ENCODE measurements around the gene FXYD1.
A peak's percentile ranks its signal among the peaks of the same experiment; 100 is the strongest.
"Not testable (repeated sequence)": the region's sequence is repeated elsewhere in the genome, so short reads cannot be mapped to it uniquely, and the experiment has no call there.

FXYD1 gene

GRCh38 chr19:35101949-35102348 lies 36.7 kb upstream of the FXYD1 start:
- not testable (repeated sequence) for DNase-seq; H3K4me1 Mint-ChIP-seq (ENCODE audit: low read depth in 2 of 2); H3K27me3 Mint-ChIP-seq; H3K9me3 Mint-ChIP-seq; H3K27ac Mint-ChIP-seq; H3K36me3 Mint-ChIP-seq (ENCODE audit: insufficient read depth); H3K4me3 Mint-ChIP-seq; ATAC-seq (replicated peaks)

GRCh38 chr19:35103614-35104013 lies 35.0 kb upstream of the FXYD1 start:
- H3K27ac Mint-ChIP-seq = peak overlapping the region; percentile 35 to 49
- ATAC-seq (replicated peaks); H3K9me3 Mint-ChIP-seq; DNase-seq; H3K4me3 Mint-ChIP-seq; H3K36me3 Mint-ChIP-seq (ENCODE audit: insufficient read depth); H3K4me1 Mint-ChIP-seq (ENCODE audit: low read depth in 2 of 2); H3K27me3 Mint-ChIP-seq: not testable (repeated sequence)

GRCh38 chr19:35104361-35104760 lies 34.3 kb upstream of the FXYD1 start:
- H3K27ac Mint-ChIP-seq = peak overlapping the region; percentile 35 to 49
- no peaks in the 10 kb centered on the region for H3K27me3 Mint-ChIP-seq
- peaks cover 0 to 2% of the 10 kb centered on the region in 2 donors for H3K4me1 Mint-ChIP-seq (ENCODE audit: low read depth in 2 of 2)
- ATAC-seq (replicated peaks) (no peak), DNase-seq (no peak)
- H3K4me3 Mint-ChIP-seq = no peak overlapping the region
- no peaks in the 10 kb centered on the region for H3K9me3 Mint-ChIP-seq
- H3K36me3 Mint-ChIP-seq (ENCODE audit: insufficient read depth) = no peaks in the 10 kb centered on the region

- no peak overlapping the region for H3K27ac Mint-ChIP-seq
- no peak for DNase-seq
- H3K36me3 Mint-ChIP-seq (ENCODE audit: insufficient read depth) = no peaks in the 10 kb centered on the region
- ATAC-seq (replicated peaks) = peak; percentile 8
- no peaks in the 10 kb centered on the region for H3K27me3 Mint-ChIP-seq
- peaks cover 0 to 2% of the 10 kb centered on the region in 2 donors for H3K4me1 Mint-ChIP-seq (ENCODE audit: low read depth in 2 of 2)
- H3K4me3 Mint-ChIP-seq = no peak overlapping the region
- H3K9me3 Mint-ChIP-seq = no peaks in the 10 kb centered on the region
These were observed 33.6 kb upstream of the FXYD1 start for GRCh38 chr19:35105047-35105410.

- Mint-ChIP-seq H3K36me3 (ENCODE audit: insufficient read depth) (no peaks in the 10 kb centered on the region), H3K4me3 (no peak overlapping the region), H3K27me3 (peaks cover 0 to 2% of the 10 kb centered on the region in 2 donors), H3K27ac (no peak overlapping the region), H3K9me3 (no peaks in the 10 kb centered on the region), H3K4me1 (ENCODE audit: low read depth in 2 of 2) (peaks cover 0 to 2% of the 10 kb centered on the region in 2 donors)
- peak; percentile 49 for ATAC-seq (replicated peaks)
- DNase-seq = no peak
These were observed 33.0 kb upstream of the FXYD1 start for GRCh38 chr19:35105411-35106290.

DNA sequence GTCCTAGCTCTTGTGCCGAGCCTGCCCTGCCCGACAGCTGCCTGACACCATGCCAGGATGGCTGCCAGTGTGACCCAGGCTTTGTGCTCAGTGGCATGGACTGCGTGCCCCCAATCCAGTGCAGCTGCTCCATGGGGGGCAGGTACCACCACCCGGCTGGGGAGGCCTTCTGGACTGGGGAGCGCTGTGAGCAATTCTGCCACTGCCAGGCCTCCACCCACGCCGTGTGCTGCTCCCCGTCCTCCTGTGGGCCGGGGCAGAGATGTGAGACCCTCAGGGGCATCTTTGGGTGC lies 32.4 kb upstream of the FXYD1 start:
- H3K27me3 Mint-ChIP-seq = peaks cover 0 to 6% of the 10 kb centered on the region in 2 donors
- ATAC-seq (replicated peaks) = no peak
- no peaks in the 10 kb centered on the region for H3K9me3 Mint-ChIP-seq
- H3K27ac Mint-ChIP-seq = no peak overlapping the region
- DNase-seq = no peak
- no peaks in the 10 kb centered on the region for H3K36me3 Mint-ChIP-seq (ENCODE audit: insufficient read depth)
- H3K4me1 Mint-ChIP-seq (ENCODE audit: low read depth in 2 of 2) = peaks cover 0 to 2% of the 10 kb centered on the region in 2 donors
- H3K4me3 Mint-ChIP-seq = no peak overlapping the region

GRCh38 chr19:35106898-35107541 lies 31.6 kb upstream of the FXYD1 start:
- peak overlapping the region in 1 of 2 donors; percentile 17 for H3K27ac Mint-ChIP-seq
- peaks cover 5 to 6% of the 10 kb centered on the region in 2 donors for H3K27me3 Mint-ChIP-seq
- no peak overlapping the region for H3K4me3 Mint-ChIP-seq
- no peaks in the 10 kb centered on the region for H3K9me3 Mint-ChIP-seq
- no peak for ATAC-seq (replicated peaks)
- H3K4me1 Mint-ChIP-seq (ENCODE audit: low read depth in 2 of 2) = peaks cover 0 to 2% of the 10 kb centered on the region in 2 donors
- no peaks in the 10 kb centered on the region for H3K36me3 Mint-ChIP-seq (ENCODE audit: insufficient read depth)
- no peak for DNase-seq

DNA sequence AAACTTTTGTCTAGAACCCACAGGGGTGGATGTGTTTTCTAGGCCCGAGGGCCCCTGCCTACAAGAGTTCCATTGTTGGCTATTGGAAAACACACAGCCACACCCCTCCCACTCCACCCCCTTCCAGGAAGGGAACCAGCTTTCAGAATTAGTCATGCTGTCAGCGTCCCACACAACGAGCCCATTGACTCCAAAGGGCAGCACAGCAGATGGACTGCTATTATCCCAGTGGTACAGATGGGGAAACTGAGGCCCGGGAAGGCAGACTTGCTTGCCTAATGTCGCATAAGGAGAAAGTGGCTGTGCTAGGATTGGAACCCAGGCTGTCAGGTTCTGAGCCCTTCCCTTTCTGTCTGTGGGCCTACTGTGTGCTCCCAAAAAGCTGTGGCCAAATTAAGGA lies 31.1 kb upstream of the FXYD1 start:
- ATAC-seq (replicated peaks) = no peak
- Mint-ChIP-seq H3K27me3 (peaks cover 6 to 10% of the 10 kb centered on the region in 2 donors), H3K4me3 (no peak overlapping the region), H3K36me3 (ENCODE audit: insufficient read depth) (no peaks in the 10 kb centered on the region), H3K27ac (peak overlapping the region in 1 of 2 donors; percentile 17), H3K9me3 (no peaks in the 10 kb centered on the region), H3K4me1 (ENCODE audit: low read depth in 2 of 2) (peaks cover 0 to 2% of the 10 kb centered on the region in 2 donors)
- no peak for DNase-seq

GRCh38 chr19:35108730-35109129 lies 29.9 kb upstream of the FXYD1 start:
- Mint-ChIP-seq H3K4me3 (no peak overlapping the region), H3K27ac (no peak overlapping the region)
- DNase-seq = no peak

GRCh38 chr19:35109395-35110112 lies 29.1 kb upstream of the FXYD1 start:
- Mint-ChIP-seq H3K4me1 (ENCODE audit: low read depth in 2 of 2) (peaks cover 2% of the 10 kb centered on the region in 2 donors), H3K9me3 (no peaks in the 10 kb centered on the region), H3K36me3 (ENCODE audit: insufficient read depth) (no peaks in the 10 kb centered on the region), H3K27ac (no peak overlapping the region), H3K4me3 (no peak overlapping the region), H3K27me3 (peaks cover 6 to 10% of the 10 kb centered on the region in 2 donors)
- DNase-seq (no peak), ATAC-seq (replicated peaks) (no peak)

More at GRCh38 chr19:35108730-35109129, 29.9 kb upstream of the FXYD1 start:
- peaks cover 0 to 2% of the 10 kb centered on the region in 2 donors for H3K4me1 Mint-ChIP-seq (ENCODE audit: low read depth in 2 of 2)
- no peak for ATAC-seq (replicated peaks)
- H3K9me3 Mint-ChIP-seq = no peaks in the 10 kb centered on the region
- H3K27me3 Mint-ChIP-seq = peaks cover 6 to 10% of the 10 kb centered on the region in 2 donors
- no peaks in the 10 kb centered on the region for H3K36me3 Mint-ChIP-seq (ENCODE audit: insufficient read depth)

GRCh38 chr19:35110974-35111373 lies 27.6 kb upstream of the FXYD1 start:
- DNase-seq (no peak), ATAC-seq (replicated peaks) (no peak)
- H3K4me3 Mint-ChIP-seq = no peak overlapping the region
- H3K27ac Mint-ChIP-seq = no peak overlapping the region
- peaks cover 6 to 10% of the 10 kb centered on the region in 2 donors for H3K27me3 Mint-ChIP-seq
- no peaks in the 10 kb centered on the region for H3K9me3 Mint-ChIP-seq
- no peaks in the 10 kb centered on the region for H3K36me3 Mint-ChIP-seq (ENCODE audit: insufficient read depth)
- H3K4me1 Mint-ChIP-seq (ENCODE audit: low read depth in 2 of 2) = peaks cover 4 to 6% of the 10 kb centered on the region in 2 donors

- H3K27me3 Mint-ChIP-seq = peaks cover 6 to 10% of the 10 kb centered on the region in 2 donors
- no peaks in the 10 kb centered on the region for H3K36me3 Mint-ChIP-seq (ENCODE audit: insufficient read depth)
These were observed 25.5 kb upstream of the FXYD1 start for GRCh38 chr19:35112995-35113688.

More at GRCh38 chr19:35112995-35113688, 25.5 kb upstream of the FXYD1 start:
- H3K4me1 Mint-ChIP-seq (ENCODE audit: low read depth in 2 of 2) = peaks cover 4 to 6% of the 10 kb centered on the region in 2 donors
- DNase-seq (no peak), ATAC-seq (replicated peaks) (no peak)
- no peak overlapping the region for H3K27ac Mint-ChIP-seq
- H3K4me3 Mint-ChIP-seq = no peak overlapping the region
- H3K9me3 Mint-ChIP-seq = no peaks in the 10 kb centered on the region
